AG04449 (cell line): Measurements from ENCODE around the gene PTPRM.

Experiments
- CTCF ChIA-PET: fragments of 350-600 bp; formaldehyde crosslinking; extraction: SDS; loops from one replicate; lab custom pipeline; 2021; ENCODE audit warnings: antibody characterized with exemption; lab: Yijun Ruan, JAX
- POLR2A ChIA-PET: fragments of 400-600, 350-600 bp; formaldehyde crosslinking; extraction: SDS; loops from one replicate; lab custom pipeline; 2020; ENCODE audit warnings: antibody characterized with exemption, inconsistent platforms; lab: Yijun Ruan, JAX
- DNase-seq: peaks from one replicate; pipeline ENCODE4 v3.0.0-alpha.2; 2010; ENCODE audit warnings: low read depth, low spot score
- H3K4me3 ChIP-seq: 2 replicates; pipeline ENCODE4 v1.5.1; 2011; ENCODE audit warnings: low read depth, mild to moderate bottlenecking, control low read depth, low read length
- CTCF ChIP-seq: IDR thresholded peaks from one replicate; pipeline ENCODE4 v1.5.1; 2011; ENCODE audit warnings: mild to moderate bottlenecking, moderate library complexity, low read length, control low read depth, inconsistent platforms; ENCODE audit not compliant: insufficient read depth; ENCODE audit errors: missing control alignments

PTPRM gene

GRCh38 chr18:8412117-8412516 lies 845.0 kb downstream of the PTPRM start:
- CTCF ChIA-PET: interaction anchor here (1.0 kb wide), 1 partner anchor 23 kb away, joined by 4 read pairs; no protein-coding TSS in a partner anchor
- POLR2A ChIA-PET: no interaction called here
- no peak overlapping the region for H3K4me3 ChIP-seq
- no peak for DNase-seq
- no peak for TF ChIP-seq CTCF

- no peak overlapping the region for H3K4me3 ChIP-seq
- CTCF ChIA-PET: interaction anchor here (0.9 to 1.0 kb wide), 2 partner anchors 24 to 67 kb away, joined by 3 to 4 read pairs; no protein-coding TSS in a partner anchor
- POLR2A ChIA-PET: no interaction called here
- DNase-seq: no peak
- TF ChIP-seq CTCF: no peak
These were observed 846.1 kb downstream of the PTPRM start for GRCh38 chr18:8413189-8413588.

DNA sequence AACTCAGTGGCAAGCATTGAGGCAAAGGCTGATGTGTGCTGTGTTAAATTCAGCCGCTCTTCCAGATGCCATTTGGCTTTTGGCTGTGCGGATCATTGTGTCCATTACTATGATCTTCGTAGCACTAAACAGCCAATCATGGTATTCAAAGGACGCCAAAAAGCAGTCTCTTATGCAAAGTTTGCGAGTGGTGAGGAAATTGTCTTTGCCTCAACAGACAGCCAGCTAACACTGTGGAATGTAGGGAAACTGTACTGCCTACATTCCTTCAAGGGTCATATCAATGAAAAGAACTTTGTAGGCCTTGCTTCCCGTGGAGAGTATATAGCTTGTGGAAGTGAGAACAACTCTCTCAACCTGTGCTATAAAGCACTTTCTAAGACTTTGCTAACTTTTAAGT lies 846.6 kb downstream of the PTPRM start:
- no peak for DNase-seq
- TF ChIP-seq CTCF: no peak
- no peak overlapping the region for H3K4me3 ChIP-seq
- ChIA-PET POLR2A (no interaction called here), CTCF (no interaction called here)

DNA sequence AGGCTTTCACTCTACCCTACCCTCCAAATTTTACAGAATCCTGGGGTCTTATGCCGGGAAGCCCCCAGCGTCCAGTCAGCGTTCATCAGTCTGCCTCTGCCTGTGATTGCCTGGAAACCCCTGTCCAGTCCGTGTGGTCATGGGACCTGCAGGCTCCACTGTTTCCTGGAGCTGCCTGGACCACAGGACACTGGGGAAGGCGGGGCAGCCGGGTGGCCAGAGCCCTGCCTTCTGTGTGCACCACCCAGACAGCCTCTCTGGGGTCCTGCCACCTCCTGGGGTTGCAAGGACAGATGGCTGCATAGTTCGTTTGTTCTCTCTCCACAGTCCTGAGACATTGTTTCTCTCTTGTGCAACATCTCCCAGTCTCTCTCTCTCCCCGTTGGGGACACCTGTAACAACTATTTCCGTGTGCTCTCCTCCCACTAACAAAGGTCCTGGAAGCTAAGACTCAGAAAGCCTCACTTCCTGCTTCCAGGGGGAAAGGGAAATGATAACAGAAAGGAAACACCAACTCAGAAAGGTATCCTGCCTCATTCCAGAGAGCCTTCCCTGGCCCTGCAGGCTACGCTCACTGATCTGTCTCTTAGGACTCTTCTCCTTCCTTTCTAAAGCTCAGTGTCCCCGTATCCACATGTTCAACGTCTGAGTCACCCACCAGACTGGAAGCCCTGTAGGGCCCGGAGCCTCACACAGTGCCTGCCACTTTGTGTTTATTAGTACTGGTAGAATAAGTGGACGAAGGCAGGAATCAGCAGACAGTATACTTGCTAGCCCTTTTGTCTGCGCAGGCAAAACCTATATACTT lies 849.3 kb downstream of the PTPRM start:
- no peak for DNase-seq
- ChIA-PET CTCF (no interaction called here), POLR2A (no interaction called here)
- no peak overlapping the region for H3K4me3 ChIP-seq
- TF ChIP-seq CTCF: no peak

GRCh38 chr18:8422391-8422790 lies 855.3 kb downstream of the PTPRM start:
- CTCF ChIA-PET: no interaction called here
- POLR2A ChIA-PET: no interaction called here

More at GRCh38 chr18:8422391-8422790, 855.3 kb downstream of the PTPRM start:
- H3K4me3 ChIP-seq: no peak overlapping the region
- TF ChIP-seq CTCF: no peak
- DNase-seq: no peak
